ENCODE data around the gene BTBD9.

The BTBD9 gene

DNA sequence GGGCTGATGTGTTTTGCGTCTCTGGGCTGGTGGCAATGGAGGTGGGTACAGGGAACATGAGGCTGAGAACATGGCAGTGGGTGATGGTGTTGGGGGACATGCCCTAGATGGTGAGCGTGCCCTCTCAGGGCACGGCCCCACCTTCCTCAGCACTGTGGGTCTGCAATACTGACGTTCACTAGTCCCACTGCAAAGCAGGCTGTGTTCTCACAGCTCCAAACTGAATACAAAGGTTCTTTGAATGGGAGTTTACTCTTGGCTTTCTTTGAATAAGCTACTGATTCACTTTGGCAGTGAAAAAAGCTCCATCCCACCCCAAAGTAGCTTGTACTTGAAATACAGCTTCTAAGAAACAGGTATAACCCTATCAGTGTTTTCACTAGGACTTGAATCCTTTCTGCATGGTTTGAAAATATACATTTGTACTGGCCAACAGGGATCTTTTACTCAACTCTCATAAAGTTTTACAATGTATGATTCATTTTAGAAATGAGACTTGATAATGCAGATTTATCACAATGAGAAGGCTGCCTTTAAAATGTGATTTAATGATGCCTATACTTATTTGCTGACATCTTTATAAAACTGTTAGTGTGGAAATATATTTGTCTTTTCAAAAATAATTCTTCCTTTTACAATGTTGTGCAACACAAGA is 419.5 kb downstream of the BTBD9 start:
- DNase-seq: no peak

DNA sequence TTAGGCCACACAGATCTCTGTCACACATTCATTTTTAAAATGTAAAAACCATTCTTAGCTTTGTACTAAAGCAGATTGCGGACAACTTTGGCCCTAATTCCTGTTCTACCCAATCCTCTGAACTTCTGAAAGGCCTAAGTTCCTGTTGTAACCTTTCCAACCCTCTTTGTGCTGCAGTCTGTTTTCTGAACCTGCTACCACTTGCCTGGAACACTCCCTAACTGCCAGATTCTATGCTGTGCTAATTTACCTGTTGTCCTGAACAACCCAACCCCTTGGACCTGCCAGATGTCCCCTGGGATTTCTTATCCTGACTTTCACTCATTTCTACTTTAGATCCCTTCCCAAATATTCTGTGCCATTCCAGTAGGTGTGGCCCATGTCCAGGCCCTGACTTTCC is 421.5 kb downstream of the BTBD9 start:
- no peak for DNase-seq

DNA sequence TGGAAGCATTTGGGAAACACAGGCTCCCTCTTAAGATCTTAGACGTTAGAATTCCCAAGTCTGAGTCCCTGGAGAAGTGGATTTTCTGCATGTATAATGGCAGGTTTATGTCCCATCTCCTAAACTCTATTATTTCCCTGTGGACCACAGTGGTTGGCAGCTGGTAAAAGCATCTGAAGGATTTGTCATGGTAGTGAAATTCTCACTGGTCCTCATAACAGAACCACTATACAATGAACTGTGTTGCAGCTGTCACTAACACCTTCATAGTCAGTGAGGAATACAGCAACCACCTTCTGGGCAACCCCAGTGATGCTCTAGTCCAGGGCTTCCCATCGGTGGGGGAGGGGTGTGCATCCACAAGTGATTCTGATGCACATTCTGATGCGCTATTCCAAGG is 423.3 kb downstream of the BTBD9 start:
- no peak for DNase-seq

DNA sequence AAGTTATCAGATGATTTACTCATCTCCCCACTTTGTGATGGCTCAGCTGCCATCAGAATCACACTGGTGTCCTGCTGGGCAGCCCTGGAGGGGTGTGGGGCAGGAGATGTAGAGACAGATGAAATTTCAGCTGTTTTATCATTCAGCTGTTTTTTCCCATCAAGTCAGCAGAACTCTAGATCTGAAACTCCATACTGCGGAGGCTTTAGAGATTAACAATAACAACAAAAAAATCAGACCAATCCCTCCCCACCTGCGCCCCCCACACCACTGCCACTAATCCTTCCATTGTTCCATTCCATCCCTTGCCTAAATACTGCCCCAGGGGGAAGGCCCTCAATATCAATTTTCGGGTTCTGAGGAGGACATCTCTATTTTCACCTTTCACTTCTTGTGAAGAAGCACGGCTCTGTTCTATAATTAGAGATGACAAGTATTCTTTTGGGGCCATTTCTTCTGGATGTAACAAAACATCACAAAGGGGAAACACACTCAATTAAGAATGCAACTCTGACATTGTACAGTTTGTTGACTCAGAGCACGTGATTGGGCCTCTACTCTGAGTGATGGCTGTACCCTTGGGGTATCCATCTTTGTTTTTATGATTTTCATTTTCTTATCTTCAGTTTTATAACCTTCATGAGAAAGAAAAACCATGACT is 423.9 kb downstream of the BTBD9 start:
- DNase-seq: no peak

DNA sequence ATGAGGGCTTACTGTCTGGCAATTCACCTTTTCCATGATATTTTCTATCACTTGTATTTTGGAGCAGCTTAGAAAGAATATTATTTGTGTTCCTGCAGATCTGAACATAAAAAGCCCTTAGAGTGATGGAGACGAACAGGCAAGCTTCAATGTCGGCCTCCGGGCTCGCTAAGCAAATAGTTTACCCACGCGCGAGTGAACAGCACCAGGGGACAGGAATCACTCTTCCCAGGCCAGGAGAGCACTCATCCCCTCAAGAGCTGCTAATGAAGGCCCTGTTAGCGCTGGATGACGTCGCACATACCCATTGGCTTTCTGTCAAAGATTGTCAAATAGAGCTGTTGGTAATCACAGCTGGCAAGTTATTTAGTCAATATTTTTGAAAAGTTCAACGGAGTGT is 424.5 kb downstream of the BTBD9 start:
- DNase-seq: no peak

DNA sequence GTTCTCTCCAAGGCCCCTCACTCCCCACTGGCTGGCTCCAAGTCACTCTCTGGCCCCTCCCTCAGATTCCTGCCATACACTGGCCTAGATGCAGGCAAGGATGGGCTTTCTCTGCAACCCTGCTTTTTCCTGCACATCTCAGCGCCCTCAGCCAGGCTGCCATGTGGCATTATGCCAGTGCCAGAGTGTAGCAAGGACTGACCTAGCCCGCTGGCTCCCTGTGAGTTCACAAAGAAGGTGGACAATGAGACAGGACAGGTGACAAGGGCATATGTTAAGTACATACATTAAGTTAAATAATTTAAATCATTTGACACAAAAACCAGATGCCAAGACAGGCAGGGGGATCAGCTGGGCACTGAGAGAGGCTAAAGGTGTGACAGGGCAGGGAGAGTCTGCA is 425.6 kb downstream of the BTBD9 start:
- no peak for DNase-seq

DNA sequence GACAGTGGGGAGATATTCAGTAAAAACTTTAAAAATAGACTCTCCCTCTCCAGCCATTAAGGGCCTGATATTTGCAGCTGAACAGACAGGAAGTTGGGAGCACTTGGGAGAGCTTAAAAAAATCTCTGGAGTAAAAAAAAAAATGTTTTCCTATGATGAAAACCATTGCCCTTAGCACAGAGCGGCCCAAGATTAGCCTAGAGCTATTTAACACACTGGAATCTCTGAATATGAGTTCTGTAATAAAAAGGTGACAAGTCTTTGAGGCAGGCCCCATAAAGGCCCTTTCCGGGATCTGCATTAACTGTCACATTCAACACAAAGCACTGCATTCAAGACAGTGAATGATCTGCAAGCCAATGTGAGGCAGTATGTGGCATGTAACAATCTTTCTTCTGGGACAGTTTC is 426.5 kb downstream of the BTBD9 start:
- no peak for DNase-seq

DNA sequence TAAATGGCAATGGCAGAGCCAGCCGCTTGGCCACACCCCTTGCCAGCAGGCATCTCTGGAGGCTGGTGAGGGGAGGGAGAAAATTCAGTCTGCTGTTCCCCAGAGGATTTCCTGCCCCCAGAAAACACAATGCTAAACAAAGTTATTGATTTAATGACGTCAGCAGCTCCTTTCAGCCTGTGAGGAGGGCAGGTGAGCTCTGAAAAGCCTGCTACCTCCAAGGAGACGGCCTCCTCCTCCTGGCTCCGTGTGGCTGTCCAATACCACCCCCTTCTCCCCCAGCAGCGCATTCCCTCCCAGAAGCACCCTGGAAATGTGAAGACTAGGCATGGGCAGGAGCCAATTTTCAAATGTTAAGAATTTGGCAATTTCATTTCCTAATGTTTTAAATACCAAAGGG is 427.1 kb downstream of the BTBD9 start:
- DNase-seq: no peak

DNA sequence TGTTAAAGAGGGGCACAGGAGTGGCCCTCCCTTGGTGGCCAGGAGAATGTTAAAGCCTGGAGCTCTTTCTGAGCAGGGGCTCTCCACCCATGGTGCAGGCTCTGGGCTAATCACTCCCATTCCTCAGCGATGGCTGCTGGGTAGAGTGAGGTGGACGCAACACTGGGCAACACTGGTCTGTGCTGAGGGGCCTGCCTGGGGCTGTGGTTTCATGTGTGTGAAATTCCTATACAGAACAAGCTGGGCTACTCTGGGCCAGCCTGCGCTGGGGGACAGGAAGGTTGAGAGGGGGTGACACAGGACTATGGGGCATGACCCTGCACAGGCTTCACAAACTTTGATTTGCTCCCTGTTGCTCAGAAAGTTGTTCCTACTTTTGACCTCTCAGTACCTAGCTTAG is 427.6 kb downstream of the BTBD9 start:
- no peak for DNase-seq

DNA sequence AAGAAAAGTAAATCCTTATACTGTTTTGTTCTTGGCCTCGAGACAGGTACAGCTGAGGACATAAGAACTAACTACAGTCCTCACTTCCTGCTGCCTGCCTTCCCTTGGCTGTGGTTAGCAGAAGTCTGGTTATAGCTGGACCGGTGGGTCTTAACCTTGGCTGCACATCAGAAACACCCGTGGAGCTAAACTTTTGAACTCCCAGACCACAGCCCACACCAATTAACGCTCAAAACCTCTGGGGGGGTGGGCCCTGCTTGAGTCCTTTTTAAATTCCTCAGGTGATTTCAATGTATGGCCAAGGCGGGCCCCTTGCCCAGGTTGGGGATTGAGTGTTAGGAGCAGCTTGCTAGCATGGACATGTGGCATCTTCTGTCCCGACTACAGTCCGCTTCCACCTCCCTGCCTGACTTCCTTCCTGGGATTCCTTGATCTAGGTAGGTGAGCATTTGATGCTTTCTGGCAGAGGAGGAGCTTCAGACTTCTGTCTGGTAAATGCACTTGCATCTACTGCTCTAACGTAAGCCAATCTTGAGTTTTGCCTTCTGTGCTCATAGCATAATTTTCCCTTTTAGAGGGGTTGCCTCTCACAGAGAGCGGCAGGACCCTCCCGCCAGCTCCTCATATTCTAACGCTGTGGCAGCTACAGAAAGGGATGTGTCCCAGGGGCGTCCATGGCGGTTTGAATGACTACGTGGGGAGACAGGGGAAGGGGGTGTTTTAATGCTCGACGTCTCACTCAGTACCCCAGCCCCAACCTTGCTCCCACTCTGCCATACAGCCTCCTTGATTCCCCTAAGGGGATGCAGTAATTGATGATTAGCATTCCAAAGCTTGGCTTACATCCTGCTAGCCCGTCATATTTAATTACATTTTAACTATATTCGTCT is 430.1 kb downstream of the BTBD9 start:
- DNase-seq: no peak

DNA sequence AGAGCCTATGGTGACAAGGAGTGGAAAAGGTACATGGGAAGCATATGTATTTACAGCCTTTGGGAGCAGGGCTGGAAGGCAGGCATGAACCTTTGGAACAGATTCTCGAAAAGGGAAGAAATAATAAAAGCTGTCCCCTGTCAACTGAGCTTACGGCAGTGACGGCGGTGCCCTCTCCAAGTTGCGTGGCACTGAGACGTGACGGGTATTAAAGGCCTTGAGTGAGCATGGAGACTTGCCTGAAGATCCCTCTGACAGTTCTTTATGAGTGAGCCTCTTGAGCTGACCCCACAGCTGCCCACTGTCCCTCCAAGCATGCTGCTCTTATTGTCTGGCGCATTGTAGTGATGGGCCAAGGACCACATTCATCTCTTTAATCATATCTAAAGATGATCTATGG is 431.7 kb downstream of the BTBD9 start:
- DNase-seq: no peak

DNA sequence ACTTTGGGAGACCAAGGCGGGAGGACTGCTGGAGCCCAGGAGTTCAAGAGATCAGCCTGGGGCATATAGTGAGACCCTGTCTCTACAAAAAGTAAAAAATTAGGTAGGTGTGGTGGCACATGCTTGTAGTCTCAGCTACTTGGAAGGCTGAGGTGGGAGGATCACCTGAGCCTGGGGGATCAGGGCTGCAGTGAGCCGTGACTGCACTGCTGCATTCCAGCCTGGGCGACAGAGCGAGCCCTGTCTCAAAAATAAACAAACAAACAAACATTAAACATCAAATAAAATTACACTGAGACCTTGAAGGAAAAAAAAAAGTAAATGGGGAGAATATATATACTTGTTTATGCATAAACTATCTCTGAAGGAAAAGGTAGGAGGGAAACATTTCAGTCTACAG is 432.4 kb downstream of the BTBD9 start:
- DNase-seq: no peak

DNA sequence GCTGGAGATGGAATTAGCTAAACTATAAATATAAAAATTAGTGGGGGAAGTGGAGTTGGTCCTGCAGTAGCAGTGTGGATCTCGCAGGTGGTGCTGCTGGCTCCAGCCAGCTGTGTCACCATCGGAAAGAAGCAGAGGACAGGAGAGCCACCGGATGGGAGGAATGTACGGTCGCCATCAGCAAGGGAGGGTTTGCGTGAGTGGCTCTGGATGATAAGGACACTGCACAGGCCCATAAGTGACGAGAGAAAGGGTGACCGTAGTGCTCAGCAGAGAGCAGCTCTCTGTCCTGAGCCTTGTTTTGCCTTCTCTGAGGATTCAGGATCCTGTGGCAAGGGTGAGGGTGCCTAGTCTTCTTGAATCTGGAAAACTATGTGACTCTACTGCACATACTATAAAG is 441.5 kb downstream of the BTBD9 start:
- no peak for DNase-seq

DNA sequence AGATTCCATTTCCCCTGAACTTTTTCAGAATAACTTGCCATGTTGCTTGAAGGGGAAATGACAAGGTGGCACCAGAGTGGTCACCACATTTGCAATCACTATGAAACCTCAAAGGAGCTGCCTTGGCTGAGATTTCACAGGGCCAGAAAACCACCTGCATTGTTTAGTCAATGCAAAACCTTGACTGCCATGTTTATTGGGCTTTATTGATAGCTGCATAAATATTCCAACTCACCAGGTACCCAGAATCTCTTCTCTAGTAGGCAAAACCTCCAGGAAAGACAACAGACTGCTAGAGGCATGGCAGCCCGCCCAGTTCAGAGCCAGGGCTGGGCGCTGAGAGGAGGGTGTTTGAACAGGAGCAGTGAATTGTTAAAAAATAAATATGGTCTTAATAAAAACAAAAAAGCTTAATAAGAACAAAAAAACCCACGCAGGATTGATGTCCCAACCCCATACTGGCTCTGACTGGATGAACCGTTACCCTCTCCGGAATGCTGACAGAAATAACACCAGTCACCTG is 444.6 kb downstream of the BTBD9 start:
- DNase-seq: no peak

DNA sequence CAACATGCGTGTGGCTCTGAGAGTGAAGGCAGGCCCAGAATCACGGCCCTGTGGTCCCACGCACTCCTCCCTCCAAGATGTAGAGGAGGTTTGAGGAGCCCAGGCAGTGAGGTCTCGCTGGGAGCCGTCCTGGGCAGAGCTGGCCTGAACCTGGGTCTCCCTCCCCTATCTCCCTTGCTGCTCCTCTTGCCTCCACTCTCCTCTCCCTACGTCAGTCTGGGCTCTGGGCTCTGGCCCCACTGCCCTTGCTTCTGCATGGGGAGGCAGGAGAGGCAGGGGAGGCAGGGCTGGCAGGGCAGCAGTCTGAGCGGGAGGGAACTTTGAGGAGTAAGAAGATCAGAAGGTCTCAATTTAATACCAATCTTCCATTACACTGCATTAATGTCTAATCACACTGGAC is 445.1 kb downstream of the BTBD9 start:
- DNase-seq: no peak

DNA sequence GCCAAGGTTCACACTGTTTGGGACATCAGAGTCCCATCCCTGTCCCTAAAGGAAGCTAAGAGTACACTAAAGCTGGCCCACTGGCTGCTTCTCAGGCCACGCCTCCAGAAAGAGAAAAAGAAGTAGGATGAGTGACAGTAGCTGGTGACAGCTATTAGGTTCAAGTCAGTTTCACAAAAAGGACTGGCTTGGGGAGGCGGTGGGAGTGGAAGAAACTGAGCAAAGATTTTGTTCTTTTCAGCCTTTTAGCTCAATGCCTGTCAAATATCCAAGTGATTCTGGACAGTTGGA is 445.5 kb downstream of the BTBD9 start:
- no peak for DNase-seq

DNA sequence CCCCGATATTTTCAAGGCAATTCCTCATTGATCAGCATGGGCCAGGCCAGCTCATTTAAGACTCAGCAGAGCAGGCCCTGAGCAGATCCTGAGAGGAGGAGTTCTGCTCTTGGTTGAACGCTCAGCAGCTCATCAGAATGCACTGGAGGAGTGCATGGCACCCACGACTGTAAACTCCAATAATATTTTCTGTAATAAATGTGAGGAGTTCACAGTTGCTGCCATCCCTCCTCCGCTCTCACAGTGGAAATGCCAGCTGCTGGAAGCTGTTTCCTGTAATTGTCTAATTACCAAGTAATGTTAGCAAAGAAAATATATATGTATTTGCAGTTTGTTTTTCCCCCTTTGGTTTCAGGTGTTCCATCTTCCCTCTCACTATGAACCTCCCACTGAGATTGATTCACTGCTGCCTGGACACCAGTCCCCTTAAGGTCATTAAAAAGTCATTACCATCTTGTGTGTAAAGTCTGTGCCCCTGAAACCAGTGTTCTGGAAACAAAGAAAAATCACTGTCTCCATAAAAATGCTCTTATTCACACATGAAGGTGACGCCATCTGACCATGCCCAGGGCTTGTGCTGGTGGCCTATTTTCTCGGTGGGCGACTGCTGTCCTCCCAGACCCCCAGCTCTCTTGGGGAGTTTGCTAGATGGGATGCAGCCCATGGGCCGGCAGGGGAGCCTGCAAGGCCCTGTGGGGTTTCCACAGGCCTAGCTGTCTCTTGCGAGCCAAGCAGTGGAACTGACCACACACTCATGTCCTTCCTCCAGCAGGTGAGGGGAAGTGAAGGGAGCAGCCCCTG is 446.0 kb downstream of the BTBD9 start:
- no peak for DNase-seq

DNA sequence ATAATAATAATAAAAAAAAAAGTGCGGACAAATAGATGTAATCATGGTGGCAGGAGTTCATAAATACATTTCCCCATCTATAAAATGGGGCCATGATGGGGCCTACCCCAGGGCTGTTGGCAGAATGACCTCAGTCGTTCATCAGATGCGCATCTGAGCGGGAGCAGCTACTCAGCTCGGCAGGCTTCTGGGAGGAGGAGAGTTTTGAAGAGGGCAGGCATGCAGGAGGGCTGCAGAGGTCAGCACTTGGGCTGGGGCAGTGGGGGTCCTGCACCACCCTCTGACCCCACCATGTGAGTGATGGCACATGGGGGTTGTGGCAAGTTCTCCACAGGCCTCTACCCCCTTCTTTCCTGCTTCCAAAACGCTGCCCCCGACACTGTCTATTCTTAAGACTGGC is 446.7 kb downstream of the BTBD9 start:
- DNase-seq: no peak

DNA sequence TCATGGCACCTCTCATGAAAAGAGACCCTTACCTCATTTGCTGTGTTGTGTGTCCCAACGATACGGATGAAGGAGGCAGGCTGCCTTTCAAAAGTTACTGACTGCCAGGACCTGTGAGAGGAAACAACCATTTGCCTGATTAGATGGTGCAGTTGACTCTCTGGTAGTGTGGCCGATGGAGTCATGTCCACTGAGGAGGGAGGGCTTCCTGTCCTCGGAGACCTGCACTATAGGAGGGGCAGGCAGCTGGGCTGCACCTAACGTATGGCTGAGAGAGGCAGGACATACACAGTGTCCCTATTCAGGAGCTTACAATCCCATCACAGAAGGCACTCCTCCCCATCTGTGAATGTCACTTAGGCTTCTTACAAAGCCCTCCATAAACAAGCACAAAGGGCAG is 447.2 kb downstream of the BTBD9 start:
- no peak for DNase-seq

DNA sequence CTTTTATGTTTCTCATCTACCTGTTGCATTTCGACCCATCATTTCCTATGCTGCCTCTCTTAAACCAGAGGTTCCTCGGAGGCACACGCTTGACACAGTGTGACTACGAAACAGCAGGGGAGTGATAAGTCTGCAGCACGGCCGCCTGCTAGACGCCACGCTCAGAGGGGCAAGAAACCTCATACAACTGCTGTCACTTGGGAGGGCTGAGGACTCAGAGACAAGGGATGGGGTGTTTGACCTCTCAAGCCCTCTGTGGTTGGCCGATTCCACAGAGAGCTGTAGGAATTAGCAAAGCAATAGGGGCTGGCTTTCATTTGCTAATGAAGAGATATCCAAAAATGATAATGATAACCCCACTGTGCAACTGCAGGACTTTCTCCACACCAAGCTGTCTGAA is 447.7 kb downstream of the BTBD9 start:
- DNase-seq: no peak

DNA sequence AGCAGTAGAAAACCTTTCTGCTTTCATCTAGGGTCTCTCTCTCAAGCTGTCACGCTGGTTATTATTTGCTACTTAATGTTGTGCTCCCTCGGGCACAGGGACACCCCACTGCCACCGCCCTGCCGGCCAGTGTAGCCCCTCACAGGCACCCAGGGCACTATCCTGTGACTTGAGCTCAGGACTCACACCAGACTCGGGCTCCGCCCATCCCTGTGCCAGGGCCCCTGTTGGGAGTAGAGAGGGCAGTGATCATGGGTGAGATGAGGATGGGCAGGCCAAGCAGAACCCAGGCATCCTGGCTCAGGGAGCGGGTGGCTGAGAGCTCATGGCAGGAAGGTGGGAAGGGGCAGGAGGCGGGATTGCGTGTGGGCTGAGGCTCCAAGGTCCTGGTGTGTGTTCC is 448.3 kb downstream of the BTBD9 start:
- no peak for DNase-seq

DNA sequence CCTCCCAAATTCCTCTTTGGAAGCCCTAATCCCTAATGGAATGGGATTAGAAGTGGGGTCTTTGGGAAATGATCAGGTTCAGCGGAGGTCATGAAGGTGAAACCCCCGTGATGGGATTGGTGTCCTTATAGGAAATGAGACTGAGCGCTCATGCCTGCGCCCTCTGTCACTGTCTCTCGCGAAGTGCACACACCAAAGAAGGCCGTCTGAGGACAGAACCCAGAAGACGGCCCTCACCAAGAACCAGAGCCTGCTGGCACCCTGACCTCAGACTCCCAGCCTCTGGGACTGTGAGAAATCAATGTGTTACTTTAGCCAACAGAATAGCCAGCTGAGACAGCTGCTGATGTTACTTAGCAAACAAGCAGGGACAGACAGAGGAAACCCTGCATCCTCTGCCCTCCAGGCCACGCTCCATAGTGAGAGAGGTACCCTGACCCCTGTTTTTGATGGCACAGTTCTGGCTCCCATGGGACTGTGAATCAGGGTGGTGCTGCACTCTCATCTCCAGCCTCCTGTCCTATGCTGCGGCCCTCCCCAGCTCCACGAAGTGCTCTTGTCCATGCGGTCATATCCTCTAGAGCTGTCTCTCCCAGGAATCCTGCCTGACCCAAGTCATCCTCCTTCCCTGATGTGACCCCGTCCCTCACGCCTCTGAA is 450.9 kb downstream of the BTBD9 start:
- no peak for DNase-seq
